Tibial nerve (tissue), 4 donors: ENCODE measurements around the gene FBXL12.

Experiments used
- EP300 ChIP-seq, 2 donors: sonication (generic); formaldehyde crosslinking; IDR thresholded peaks; one replicate each; pipeline ENCODE4 v1.6.1; 2017; ENCODE audit warnings: antibody characterized with exemption in 2 of 2, mild to moderate bottlenecking in 1 of 2
- TF ChIP-seq, protein P1 (sequence below), 5 experiments: fragments of 200-600 bp in 3 of 5; fragments of 450-650 bp in 2 of 5; sonication (generic) in 3 of 5; IDR thresholded peaks; one replicate each; pipeline ENCODE4 v1.5.1; 2016 to 2019; ENCODE audit warnings: antibody characterized with exemption in 5 of 5, mild to moderate bottlenecking in 3 of 5, moderate library complexity in 2 of 5

DNA sequence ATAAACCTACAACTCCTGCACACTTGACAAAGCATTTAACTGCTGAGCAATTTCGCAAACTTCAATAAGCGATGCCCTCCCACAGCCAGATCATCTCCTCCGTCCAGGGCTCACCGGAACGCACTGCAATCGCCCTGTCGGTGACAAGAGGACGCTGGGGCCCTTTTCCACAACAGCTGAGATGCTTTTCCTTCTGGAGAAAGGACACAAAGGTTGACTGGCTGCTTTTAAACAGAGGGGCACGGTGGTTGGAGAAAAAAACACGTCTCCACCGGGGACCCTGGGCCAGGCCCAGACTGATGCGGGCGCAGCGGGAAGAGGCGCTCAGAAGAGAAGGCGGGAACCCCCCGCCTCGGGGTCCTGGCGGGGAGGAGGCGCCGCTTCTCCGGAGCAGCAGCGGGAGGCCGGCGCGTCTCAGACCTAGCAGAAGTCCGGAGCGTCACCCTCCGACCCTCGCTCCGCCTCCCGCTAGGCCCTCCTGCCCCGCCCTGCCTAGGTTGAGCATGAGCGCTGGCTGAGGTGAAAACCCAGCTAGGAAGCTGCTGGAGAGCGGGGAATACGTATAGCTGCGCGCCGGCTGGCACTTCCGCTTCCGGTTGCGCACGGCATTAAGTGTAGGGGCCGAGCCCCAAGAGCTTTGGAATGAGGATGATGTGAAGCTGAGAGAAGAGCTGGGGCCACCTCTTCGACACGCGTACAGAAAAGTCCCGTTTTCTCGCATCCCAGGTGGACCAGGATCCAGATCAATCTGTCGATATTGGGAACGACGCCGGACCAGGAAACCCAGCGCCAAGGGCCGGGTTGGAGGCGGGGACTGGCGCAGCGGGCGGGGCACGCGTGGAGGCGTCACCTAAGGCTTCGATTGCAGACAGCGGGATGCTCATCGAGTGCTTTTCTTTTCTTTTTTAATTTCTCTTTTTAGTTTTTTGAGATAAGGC is 50.4 kb downstream of the FBXL12 start, which contains the start of gene ZNF846:
- TF ChIP-seq EP300 (IDR thresholded peaks at IDR 0.05): peak; percentile 73 to 94
- TF ChIP-seq, protein P1, sequence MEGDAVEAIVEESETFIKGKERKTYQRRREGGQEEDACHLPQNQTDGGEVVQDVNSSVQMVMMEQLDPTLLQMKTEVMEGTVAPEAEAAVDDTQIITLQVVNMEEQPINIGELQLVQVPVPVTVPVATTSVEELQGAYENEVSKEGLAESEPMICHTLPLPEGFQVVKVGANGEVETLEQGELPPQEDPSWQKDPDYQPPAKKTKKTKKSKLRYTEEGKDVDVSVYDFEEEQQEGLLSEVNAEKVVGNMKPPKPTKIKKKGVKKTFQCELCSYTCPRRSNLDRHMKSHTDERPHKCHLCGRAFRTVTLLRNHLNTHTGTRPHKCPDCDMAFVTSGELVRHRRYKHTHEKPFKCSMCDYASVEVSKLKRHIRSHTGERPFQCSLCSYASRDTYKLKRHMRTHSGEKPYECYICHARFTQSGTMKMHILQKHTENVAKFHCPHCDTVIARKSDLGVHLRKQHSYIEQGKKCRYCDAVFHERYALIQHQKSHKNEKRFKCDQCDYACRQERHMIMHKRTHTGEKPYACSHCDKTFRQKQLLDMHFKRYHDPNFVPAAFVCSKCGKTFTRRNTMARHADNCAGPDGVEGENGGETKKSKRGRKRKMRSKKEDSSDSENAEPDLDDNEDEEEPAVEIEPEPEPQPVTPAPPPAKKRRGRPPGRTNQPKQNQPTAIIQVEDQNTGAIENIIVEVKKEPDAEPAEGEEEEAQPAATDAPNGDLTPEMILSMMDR (IDR thresholded peaks at IDR 0.05): peak in 1 of 5 experiments; percentile 39
